ENCODE data around the gene TCAP.

Gene TCAP

DNA sequence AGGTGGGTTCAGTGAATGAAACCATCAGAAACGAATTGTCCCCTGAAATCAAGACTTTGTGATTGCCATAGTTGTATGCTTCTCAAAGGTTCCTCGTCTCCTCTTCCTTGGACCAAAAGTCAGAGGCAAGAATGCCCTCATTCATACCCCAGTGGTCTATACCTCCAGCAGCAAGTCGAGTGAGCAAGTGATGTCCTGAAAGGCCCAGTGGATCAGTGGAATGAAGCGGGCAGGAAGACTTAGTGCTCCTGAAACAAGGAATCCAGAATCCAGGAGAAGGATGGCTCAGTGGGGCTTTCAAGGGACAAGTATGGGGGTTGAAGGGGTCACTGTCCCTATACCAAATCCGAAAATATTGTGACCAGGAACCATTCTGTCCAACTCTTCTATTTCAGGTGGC, 29.4 kb downstream of the TCAP start:
- H3K27ac ChIP-seq (ENCODE audit: low read depth, low read length, poor library complexity, severe bottlenecking) = no peak overlapping the region

DNA sequence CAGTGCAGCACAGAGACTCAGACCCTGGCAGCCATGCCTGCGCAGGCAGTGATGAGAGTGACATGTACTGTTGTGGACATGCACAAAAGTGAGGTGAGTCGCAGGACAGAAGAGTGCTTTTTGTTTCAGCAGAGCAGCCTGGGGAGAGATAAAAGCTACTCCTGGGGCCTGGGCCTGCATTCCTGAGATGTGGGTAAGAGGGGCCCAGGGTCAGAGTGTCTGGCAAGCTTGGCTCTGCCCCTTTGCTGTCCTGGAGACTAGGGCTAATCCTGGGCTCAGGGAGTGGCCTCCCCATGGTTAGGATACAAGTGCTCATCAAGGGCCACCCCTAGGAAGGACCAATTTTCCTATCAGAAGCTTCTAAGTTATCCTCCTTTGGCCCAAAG, 29.9 kb downstream of the TCAP start:
- Histone ChIP-seq H3K4me2 (ENCODE audit: low read length) (no peak overlapping the region), H3K79me2 (ENCODE audit: insufficient read depth, low read length) (no peaks in the 10 kb centered on the region), H3K9me3 (ENCODE audit: low read length) (no peaks in the 10 kb centered on the region), H3K27me3 (ENCODE audit: insufficient read depth, low read length) (no peaks in the 10 kb centered on the region), H2AFZ (ENCODE audit: low read length) (no peak overlapping the region), H4K20me1 (ENCODE audit: insufficient read depth, low read length) (no peaks in the 10 kb centered on the region), H3K9me2 (ENCODE audit: low read depth, low read length) (no peaks in the 10 kb centered on the region), H3K4me3 (ENCODE audit: low read depth, low read length, poor library complexity, severe bottlenecking) (no peak overlapping the region), H3K9ac (ENCODE audit: low read length) (no peak overlapping the region), H3F3A (ENCODE audit: insufficient read depth, low read length) (no peaks in the 10 kb centered on the region), H3K27ac (ENCODE audit: low read depth, low read length, poor library complexity, severe bottlenecking) (no peak overlapping the region), H3K4me1 (ENCODE audit: insufficient read depth, low read length, severe bottlenecking) (no peaks in the 10 kb centered on the region), H3K36me3 (ENCODE audit: insufficient read depth, low read length) (no peaks in the 10 kb centered on the region; the same call in 1 of the 2 replicates)
- TF ChIP-seq, protein P1, sequence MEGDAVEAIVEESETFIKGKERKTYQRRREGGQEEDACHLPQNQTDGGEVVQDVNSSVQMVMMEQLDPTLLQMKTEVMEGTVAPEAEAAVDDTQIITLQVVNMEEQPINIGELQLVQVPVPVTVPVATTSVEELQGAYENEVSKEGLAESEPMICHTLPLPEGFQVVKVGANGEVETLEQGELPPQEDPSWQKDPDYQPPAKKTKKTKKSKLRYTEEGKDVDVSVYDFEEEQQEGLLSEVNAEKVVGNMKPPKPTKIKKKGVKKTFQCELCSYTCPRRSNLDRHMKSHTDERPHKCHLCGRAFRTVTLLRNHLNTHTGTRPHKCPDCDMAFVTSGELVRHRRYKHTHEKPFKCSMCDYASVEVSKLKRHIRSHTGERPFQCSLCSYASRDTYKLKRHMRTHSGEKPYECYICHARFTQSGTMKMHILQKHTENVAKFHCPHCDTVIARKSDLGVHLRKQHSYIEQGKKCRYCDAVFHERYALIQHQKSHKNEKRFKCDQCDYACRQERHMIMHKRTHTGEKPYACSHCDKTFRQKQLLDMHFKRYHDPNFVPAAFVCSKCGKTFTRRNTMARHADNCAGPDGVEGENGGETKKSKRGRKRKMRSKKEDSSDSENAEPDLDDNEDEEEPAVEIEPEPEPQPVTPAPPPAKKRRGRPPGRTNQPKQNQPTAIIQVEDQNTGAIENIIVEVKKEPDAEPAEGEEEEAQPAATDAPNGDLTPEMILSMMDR (IDR thresholded peaks at IDR 0.05; ENCODE audit: low read length) = no peak
- no peak for TF ChIP-seq EZH2 (IDR thresholded peaks at IDR 0.05; ENCODE audit: borderline replicate concordance, low read length)

More for the DNA sequence above, 29.4 kb downstream of the TCAP start:
- H3K79me2 ChIP-seq (ENCODE audit: insufficient read depth, low read length) = no peaks in the 10 kb centered on the region
- H3K4me1 ChIP-seq (ENCODE audit: insufficient read depth, low read length, severe bottlenecking) = no peaks in the 10 kb centered on the region
- no peak overlapping the region for H3K4me3 ChIP-seq (ENCODE audit: low read depth, low read length, poor library complexity, severe bottlenecking)
- no peaks in the 10 kb centered on the region for H3K9me3 ChIP-seq (ENCODE audit: low read length)
- no peak for TF ChIP-seq EZH2 (IDR thresholded peaks at IDR 0.05; ENCODE audit: borderline replicate concordance, low read length)
- TF ChIP-seq, protein P1 (IDR thresholded peaks at IDR 0.05; ENCODE audit: low read length) = no peak
- H3K27me3 ChIP-seq (ENCODE audit: insufficient read depth, low read length) = no peaks in the 10 kb centered on the region
- no peaks in the 10 kb centered on the region for H3F3A ChIP-seq (ENCODE audit: insufficient read depth, low read length)
- H3K9me2 ChIP-seq (ENCODE audit: low read depth, low read length) = no peaks in the 10 kb centered on the region
- no peak overlapping the region for H3K4me2 ChIP-seq (ENCODE audit: low read length)
- no peaks in the 10 kb centered on the region for H4K20me1 ChIP-seq (ENCODE audit: insufficient read depth, low read length)
- no peak overlapping the region for H3K9ac ChIP-seq (ENCODE audit: low read length)
- no peaks in the 10 kb centered on the region; the same call in 1 of the 2 replicates for H3K36me3 ChIP-seq (ENCODE audit: insufficient read depth, low read length)
- H2AFZ ChIP-seq (ENCODE audit: low read length) = no peak overlapping the region

DNA sequence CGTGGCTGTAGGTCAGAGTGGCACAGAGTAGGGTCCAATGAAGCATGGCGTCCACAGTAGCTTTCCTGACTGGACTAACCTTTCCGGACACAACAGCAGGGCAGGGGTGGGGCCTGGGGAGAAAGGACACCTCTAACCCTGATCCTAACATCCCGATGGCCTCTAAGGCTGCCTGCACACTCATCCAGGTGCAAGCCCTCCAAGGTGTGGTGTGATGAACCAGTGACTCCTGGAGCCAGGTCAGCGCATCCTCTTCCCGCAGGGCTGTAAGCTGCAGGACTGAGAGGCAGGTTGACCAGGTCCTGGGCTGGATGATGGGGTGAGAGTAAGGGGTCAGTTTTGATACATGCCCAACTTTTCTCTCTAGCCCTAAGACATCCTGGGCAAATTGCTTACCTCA, 31.6 kb downstream of the TCAP start:
- Histone ChIP-seq H3K9me2 (ENCODE audit: low read depth, low read length) (no peaks in the 10 kb centered on the region), H3K9ac (ENCODE audit: low read length) (no peak overlapping the region), H3K27me3 (ENCODE audit: insufficient read depth, low read length) (no peaks in the 10 kb centered on the region), H3K9me3 (ENCODE audit: low read length) (no peaks in the 10 kb centered on the region), H3K79me2 (ENCODE audit: insufficient read depth, low read length) (no peaks in the 10 kb centered on the region), H3K27ac (ENCODE audit: low read depth, low read length, poor library complexity, severe bottlenecking) (no peak overlapping the region), H3K36me3 (ENCODE audit: insufficient read depth, low read length) (no peaks in the 10 kb centered on the region; the same call in 1 of the 2 replicates), H3F3A (ENCODE audit: insufficient read depth, low read length) (no peaks in the 10 kb centered on the region), H3K4me3 (ENCODE audit: low read depth, low read length, poor library complexity, severe bottlenecking) (no peak overlapping the region), H3K4me2 (ENCODE audit: low read length) (no peak overlapping the region), H4K20me1 (ENCODE audit: insufficient read depth, low read length) (no peaks in the 10 kb centered on the region), H2AFZ (ENCODE audit: low read length) (no peak overlapping the region), H3K4me1 (ENCODE audit: insufficient read depth, low read length, severe bottlenecking) (no peaks in the 10 kb centered on the region)
- TF ChIP-seq, protein P1 (IDR thresholded peaks at IDR 0.05; ENCODE audit: low read length) = no peak
- TF ChIP-seq EZH2 (IDR thresholded peaks at IDR 0.05; ENCODE audit: borderline replicate concordance, low read length) = no peak

All from OCI-LY1 (cell line).